ENCODE measurements around the gene ZACN. TPM values are rescaled to one million over a fixed set of nuclear protein-coding genes. Genes with fewer than 3 reads are reported as not detected.
A peak's percentile ranks its signal among the peaks of the same experiment; 100 is the strongest.
"Not testable (repeated sequence)": the region's sequence is repeated elsewhere in the genome, so short reads cannot be mapped to it uniquely, and the experiment has no call there.

The ZACN gene
- total RNA-seq = not detected

GRCh38 chr17:76078860-76079534 lies at the start of gene ZACN:
ZACN (plus strand) TSS chr17:76079182; CDS start chr17:76079265, 83 bp downstream.
- DNase-seq = no peak

GRCh38 chr17:76032073-76032779 lies 46.8 kb upstream of the ZACN start:
- no peak for DNase-seq

- no peak for DNase-seq
Measured at GRCh38 chr17:76032780-76033108, 46.2 kb upstream of the ZACN start.

- no peak for DNase-seq
Measured at GRCh38 chr17:76033139-76033538, 45.8 kb upstream of the ZACN start.

GRCh38 chr17:76034428-76035350 lies 44.3 kb upstream of the ZACN start:
- peak; percentile 41 for DNase-seq

GRCh38 chr17:76036497-76037261 lies 42.3 kb upstream of the ZACN start:
- DNase-seq = peak; percentile 85

- DNase-seq = no peak
Measured at GRCh38 chr17:76038050-76038449, 40.9 kb upstream of the ZACN start.

GRCh38 chr17:76039121-76039520 lies 39.9 kb upstream of the ZACN start:
- DNase-seq = no peak

- no peak for DNase-seq
Measured at GRCh38 chr17:76040376-76040775, 38.6 kb upstream of the ZACN start.

GRCh38 chr17:76042868-76043267 lies 36.1 kb upstream of the ZACN start:
- not testable (repeated sequence) for DNase-seq

GRCh38 chr17:76044475-76045007 lies 34.4 kb upstream of the ZACN start:
- not testable (repeated sequence) for DNase-seq

GRCh38 chr17:76046064-76046463 lies 32.9 kb upstream of the ZACN start:
- DNase-seq = no peak

GRCh38 chr17:76048025-76048605 lies 30.9 kb upstream of the ZACN start:
- no peak for DNase-seq

- DNase-seq = no peak
Measured at GRCh38 chr17:76048711-76049110, 30.3 kb upstream of the ZACN start.

- DNase-seq = no peak
Measured at GRCh38 chr17:76049239-76049638, 29.7 kb upstream of the ZACN start.

GRCh38 chr17:76049836-76050537 lies 29.0 kb upstream of the ZACN start:
- DNase-seq = no peak

- DNase-seq = no peak
Measured at GRCh38 chr17:76050538-76051467, 28.2 kb upstream of the ZACN start.

- no peak for DNase-seq
Measured at GRCh38 chr17:76051561-76051960, 27.4 kb upstream of the ZACN start.

- DNase-seq = no peak
Measured at GRCh38 chr17:76053246-76054111, 25.5 kb upstream of the ZACN start.

All from tongue (tissue), 2 donors.